GM18858 (cell line): Measurements from ENCODE around the gene ABCF2.

ENCODE experiments used
- ATAC-seq: cut with Tn5 transposase; IDR thresholded peaks from one replicate; pipeline ENCODE4 v1.9.1; 2021; ENCODE audit not compliant: unreplicated experiment

The ABCF2 gene

DNA sequence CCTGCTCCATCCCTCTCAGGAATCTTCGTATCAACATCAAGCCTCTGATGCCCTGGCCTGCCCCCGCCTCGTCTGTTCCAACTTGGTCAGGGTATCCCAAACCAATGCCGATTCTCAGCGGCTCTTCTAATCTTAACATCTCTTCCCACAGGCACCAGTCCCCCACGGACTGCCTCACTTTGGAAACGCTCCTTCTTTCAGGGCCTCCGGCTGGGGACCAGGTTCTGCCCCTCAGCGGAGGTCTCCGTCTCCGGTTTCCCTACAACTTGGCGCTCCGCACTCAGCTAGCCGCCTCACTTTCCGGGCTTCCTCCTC, 488 bp downstream of the ABCF2 start:
- peak; percentile 1 for ATAC-seq

DNA sequence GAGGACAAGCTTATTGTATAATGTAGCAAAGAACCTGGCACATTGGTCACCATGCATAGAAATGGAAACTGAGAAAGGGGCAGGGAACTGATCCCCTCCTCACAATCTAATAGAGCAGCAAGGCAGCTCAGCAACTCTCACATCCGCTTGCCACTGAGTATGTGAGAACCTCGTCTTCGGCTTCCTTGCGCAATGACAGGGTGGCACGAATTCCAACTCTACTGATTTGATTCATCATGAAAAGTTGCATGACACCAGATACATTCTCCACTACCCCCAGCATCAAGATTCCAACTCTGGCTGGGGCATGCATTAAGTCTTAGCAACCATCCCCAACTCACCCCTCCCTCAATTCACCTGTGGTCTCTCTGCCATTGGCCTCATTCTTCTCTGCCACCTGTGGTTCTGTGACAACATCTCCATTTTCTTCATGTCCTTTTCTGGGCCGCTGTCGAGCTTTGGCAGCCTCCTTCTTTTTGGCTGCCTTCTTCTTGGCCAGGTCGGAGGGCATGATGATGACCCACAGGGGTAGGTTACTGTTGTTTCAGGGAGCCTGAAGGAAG, 976 bp downstream of the ABCF2 start:
- no peak for ATAC-seq

DNA sequence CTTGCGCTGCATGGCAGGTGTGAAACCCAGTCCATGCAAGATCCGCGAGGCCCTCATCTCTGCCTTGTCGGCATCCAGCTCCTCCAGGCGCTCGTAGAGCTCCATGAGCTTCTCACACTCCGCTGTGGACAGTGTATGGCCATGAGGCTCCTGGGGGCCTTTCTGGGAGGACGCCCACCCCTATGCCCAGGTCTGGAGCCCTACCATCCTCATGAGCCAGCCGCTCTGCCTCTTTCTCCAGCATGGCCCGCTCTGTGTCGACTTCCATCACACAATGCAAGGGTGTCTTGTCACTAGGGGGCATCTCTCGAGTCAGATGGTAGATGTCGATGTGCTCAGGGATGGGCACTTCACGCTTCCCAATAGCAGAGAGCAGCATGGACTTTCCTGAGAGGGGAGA, 3.3 kb downstream of the ABCF2 start:
- no peak for ATAC-seq

DNA sequence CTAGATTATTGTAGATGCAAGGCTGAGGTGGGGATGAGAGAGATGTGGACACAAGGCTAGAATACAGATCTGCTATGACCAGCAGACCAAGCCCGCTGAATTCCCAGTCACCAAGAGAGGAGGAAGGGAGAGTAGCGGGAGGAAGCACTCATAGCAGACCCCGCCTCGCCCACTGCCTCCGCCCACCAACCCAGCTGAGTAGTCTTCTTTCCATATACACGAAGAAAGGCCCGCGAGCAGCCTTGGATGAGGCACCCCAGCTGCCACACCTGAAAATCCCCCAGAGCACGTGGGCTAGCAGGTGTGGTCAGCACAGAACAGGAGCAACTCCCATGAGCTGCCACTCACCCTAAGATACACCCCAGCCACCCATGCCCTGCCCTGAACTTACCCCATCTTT, 8.8 kb downstream of the ABCF2 start:
- ATAC-seq = no peak

DNA sequence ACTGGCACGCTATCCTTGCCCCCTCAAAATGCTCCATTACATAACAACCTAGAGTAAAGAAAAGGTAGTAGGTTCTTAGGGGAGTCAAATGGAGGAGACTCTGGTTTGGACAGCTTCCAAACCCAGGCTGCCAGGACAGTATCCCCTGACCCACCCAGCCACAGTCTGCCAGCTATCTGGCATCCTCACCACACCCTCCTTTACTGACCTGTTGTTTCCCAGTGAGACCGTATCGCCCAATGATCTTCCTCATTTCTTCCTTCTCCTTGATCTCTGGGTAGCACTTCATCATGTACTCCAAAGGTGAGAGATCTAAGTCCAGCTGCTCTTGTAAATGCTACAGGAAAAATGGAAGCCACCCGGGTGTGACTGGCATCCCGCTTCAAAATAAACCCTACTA, 11.6 kb downstream of the ABCF2 start:
- no peak for ATAC-seq

DNA sequence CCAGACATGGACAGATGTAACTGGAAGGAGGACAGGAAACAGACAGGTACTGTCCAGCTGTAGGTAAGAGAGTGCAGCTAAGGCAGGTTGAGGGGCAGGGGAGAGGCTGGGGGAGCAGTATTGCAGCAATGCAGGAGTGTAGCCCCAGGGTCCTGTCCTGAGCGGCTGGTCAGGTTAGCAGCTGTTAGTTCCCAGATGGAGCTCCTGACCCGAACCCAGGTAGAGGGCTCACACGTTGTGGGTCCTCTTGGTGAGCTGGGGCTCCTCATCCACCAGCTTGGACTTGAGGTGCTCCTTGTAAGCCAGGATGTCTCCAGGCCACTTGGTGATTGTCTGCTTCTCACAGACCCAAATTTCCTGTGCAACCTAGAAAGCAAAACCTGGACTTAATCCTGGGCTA, 13.2 kb downstream of the ABCF2 start:
- ATAC-seq = no peak

DNA sequence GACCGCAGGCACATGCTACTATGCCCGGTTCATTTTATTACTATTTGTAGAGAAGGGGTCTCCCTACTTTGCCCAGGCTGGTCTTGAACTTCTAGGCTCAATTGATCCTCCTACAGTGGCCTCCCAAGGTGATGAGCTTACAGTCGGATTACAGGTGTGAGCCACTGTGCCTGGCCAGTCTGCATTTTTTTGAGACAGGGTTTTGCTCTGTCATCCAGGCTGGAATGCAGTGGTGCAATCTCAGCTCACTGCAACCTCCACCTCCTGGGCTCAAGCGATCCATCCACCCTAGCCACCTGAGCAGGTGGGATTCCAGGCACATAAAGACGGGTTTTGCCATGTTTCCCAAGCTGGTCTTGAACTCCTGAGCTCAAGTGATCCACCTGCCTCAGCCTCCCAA, 14.4 kb downstream of the ABCF2 start:
- ATAC-seq = no peak

DNA sequence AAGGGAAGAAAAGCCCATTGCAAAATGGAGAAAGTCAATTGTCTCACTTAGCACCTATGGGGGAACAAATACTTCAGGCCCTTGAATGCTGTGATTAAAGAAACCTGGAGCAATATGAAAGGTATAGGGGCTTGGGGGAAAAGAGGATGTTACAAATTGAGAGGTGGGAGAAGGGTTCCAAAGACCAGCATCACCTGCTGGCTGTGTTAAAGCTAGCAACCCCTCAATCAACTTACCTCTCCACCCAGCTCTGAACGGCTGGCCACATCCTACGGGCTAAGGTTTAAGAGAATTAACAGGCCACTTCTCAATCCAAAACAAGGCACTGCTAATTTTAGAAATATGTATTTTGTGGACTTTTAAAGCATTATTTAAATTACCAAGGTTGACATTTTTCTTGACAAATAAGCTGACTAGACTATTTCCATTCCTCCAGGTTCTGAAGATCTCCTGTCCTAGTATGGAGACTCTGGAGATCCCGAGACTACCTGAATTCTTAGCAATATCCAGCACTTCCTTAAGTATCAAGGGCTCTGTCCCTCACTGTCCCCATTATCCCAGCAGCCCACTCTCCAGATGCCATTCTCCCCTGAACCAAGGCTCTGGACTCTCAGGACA, 15.7 kb downstream of the ABCF2 start:
- ATAC-seq = no peak

DNA sequence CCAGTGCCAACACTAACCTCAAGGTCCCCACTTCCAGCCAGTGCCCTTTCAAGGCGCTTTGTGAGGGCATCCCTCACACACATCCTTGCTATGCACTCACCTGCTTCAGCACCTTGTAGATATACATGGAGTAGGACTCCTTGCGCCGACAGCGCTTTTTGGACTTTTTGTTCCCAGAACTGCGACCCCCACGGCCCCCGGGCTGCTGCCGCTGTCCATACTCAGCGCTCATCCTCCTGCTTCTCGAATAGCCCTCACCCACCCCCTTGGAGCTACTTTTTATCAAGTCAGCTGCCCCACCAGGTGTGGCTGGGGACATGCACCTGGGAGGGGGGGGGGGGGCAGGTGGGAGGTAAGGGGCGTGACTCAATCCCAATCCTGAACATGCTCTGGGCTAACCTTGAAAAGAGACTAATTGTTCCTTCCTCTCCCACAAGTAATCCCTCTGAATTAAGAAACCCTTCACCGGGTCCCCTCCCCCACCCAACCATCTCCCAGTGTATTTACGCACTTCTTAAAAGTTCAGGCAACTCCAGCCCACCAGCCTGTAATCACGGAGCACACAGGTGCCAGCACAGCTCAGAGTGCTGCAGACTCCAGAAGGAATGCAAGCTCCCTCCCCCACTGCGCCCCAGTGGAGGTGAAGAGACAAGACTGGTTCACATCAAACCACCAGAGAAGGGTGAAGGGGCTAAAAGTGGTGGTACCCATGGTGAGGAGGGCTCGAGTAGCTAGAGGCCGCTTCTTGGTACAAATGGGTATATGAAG, 16.7 kb downstream of the ABCF2 start, which contains the start of gene H2BK1:
TSS of gene H2BK1 (minus strand) at position 402 of the 768 bp plus-strand sequence. CDS start at position 232, 170 bp downstream.
- no peak for ATAC-seq

DNA sequence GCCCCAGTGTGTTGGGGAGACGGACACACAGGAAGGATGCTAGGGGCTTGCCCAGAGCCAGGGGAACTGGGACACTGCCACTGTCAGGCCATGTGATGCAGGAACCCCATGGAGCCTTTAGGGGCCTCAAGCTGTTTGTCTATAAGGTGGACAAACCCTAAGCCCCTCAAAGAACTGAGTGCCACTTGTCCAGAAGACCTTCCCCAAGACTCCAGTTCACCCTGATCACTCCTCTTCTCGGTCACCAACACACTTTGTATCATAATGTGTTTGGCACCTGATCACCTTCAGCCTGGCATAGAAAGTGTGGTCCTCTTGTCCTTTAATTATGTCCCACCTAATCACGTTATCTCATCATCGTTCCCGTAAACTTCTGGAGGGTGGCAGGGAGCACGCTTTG, 17.4 kb downstream of the ABCF2 start:
- no peak for ATAC-seq

DNA sequence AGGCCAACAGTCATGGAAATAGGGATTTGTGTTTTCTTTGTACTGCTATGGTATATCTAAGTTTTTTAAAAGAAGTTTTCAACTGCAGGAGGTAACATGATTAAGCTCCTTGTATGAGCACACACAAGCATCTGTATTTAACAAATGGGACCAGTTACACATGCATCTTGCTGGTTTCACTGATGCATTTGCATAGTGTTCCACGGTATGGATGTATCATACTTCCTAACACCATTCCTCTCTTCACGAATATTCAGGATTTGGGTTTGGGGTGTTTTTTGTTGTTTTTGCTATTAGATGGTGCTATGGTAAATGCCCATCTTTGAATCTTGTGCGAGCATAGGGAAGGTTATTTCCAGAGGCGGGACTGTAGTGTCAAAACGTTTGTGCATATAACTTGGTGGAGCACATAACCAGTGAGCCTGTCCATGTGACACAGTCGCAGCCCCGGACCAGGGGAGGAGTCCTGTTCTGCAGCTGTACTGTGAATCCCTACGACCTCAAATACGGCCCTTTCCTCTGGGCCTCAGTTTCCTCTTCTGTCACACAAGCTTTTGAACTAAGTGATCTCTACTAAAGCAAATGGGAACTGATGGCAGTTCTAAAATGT, 18.6 kb downstream of the ABCF2 start:
- ATAC-seq = no peak

DNA sequence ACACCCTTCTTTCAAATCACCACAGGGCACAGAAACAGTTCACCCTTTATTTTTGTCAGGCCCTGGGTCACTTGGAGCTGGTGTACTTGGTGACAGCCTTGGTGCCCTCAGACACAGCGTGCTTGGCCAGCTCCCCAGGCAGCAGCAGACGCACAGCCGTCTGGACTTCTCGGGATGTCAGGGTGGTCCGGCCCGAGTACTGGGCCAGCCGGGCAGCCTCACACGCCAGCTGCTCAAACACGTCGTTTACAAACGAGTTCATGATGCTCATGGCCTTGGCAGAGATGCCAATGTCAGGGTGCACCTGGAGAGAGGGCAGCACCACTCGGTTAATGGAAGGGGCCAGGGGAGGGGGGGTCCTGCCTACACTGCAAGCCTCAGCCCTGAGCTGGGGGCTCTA, 19.2 kb downstream of the ABCF2 start:
- no peak for ATAC-seq

DNA sequence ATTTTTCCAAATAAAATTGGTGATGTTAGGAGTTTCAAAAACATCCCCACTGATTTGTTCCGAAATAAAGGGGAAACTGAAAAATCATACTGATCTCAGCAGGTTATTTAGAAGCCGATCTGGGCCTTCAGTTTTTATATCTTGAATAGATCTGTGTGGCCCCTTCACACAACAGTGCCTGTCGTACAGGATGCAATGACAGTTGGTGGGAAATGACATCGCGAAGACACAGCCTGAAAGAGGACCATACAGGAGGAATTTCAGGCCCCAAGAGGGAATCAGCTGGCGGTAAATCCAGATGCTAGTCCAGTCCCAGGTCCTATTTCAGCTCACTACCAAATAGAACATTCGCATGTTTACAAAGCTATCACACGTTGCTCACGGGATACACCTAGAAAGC, 19.7 kb downstream of the ABCF2 start:
- ATAC-seq = no peak

DNA sequence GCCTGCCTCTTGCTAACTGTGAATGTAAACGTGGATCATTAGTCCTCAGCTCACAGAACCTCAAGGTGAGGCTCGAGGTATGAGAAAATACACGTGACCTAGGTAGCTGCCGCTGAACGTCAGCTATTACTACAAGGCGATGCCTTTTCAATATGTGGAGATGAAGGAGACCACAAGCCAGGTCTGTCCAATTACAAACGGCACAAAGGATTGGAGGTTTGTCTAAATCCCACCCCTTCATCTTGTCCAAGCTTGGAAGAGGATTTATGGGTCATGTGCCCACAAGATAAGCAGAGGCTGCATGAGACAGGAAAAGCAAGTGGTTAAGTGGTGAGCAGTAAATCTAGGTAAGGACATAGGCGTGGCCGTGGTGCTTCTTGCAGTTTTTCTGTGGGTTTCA, 20.1 kb downstream of the ABCF2 start:
- no peak for ATAC-seq

DNA sequence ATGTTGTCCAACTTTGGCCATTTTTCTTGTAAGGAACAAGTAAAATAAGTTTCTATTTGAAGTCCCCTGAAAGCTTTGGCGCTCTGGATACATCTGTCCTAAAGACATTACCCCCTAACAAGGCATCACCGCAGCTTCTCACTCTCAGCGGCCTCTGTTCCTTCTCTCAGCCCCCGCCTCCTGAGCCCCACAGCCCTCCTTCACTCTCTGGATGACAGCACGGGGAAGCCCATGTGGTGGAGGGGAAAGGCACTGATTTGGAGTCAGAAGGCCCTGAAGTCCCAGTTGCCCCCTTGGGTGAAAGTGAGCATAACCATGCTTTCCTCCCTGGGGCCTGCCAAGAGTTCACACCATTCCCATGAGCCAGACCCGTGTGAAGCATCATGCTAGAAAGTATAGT, 21.3 kb downstream of the ABCF2 start:
- no peak for ATAC-seq

DNA sequence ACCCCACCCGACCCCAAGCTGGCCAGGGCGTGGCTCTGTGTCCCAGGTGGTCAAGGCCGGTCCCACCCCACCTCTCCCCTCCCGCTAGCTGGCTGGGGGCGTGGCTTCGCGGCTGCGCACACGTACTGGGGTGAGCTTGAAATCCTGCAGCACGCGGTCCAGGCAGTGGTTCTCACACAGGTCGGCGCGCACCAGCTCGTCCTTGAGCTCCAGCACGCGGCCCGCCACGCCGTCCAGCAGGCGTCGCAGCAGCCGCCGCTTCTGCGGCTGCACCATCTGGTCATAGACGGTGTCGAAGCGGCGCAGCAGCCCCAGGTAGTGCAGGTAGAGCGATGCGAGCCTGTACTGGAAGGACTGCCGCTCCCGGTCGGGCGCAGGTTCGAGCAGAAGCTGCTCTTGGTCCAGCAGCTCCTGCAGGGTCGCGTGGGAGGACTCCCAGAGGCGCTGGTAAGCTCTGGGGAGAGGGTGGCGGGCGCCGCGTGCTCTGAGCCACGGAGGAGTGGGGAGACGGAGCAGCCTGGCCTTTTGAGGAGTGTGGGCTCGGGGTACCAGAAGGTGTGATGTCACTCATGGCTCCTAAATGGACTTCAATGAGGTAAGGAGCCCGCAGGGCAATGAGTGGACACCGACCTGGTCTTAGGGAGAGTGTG, 22.5 kb downstream of the ABCF2 start:
- no peak for ATAC-seq

DNA sequence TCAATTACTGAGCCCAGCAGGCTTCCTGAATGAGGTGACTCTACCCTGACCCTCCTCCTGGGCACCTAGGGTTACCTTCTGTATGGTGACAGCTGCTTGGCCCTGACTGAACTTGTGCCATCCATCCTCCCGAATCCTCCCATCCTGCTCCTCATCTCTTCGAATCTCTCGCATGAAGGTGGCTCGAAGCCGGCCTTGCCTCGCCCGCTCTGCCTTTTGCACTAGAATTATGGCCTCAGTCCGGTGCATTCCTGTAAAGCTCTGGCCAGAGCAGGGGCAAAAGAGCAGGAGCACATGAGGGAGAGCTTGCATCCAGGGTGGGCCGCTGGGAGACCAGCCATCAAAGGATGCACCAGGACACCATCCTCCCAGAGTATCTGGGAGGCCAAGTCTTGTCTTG, 24.2 kb downstream of the ABCF2 start:
- ATAC-seq = no peak

DNA sequence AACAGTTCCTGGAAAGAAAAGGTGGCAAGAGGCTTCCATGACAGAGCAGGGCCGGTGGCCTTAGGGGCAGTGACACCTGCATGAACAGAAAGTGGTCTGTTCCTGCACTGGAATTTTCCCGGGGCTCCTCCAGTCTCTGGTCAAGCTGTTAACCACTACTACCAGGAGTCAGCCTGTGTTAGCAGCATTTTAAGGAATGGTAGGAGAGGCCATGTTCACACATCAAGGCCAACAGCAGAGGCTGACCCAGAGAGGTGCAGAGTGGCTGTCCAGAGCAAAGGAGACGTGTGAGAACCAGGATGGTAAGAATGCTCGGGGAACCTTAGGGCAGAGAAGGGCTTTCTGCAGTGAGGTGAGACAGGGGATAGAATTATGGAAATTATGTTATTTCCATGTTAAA, 25.3 kb downstream of the ABCF2 start:
- no peak for ATAC-seq

DNA sequence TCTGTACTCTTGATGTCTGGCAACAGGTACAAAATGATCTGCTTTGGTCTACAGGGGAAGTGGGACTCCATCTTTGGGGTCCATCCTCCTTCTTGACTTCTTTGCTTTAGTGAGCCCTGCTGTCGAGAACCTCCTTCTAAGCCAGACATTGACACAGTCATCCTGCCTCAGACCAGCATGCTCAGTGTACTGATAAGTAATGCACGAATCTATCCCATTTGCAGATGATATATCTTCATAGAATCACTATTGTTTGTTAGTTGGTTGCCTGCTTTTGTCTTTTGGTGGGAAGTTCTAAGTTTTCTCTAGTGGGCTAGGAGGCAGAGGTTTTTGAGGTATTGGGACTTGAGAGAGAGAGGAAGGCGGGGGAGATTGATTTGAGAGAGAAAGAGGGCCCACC, 25.7 kb downstream of the ABCF2 start:
- ATAC-seq = no peak

DNA sequence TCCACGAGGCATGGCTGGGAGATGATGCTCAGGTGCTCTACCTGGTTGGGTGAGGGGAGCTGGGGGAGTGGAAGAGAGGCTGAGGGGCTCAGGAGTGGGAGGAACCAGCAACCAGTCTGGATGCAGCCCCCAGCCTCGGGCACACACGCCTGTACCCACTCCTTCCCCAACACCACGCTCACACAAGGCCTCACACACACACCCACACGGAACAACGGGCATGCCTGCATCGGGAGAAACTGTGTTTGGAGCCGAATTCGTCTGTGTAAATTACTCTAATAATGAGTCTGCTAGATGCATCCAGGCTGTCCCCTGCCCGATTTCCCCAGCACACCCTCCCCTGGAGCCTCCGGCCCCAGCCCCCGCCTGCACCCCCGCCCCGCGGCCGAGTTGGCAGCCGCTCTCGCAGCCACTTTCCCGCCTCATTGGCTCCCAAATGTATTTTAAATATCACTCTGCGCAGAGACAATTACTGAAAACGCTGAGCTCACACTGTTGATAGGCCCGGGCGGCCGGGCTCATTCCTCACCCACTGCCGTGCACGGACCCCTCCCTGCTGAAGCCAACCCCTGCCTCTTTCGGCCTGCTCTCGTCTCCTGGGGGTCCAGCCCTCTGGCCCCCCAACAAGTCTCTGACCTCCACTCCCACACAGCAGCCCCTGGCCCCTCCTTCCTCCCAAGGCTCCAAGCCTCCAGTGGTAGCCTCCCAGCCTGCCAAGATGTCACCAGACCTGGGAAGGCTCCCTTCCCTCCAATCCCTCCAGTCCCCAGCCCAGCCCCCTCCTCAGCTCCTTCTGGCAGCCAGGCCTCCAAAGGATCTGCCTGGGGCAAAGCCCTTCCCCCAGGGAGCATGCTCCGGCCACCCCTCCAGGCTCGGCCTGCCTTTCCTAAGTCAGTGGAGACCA, 27.8 kb downstream of the ABCF2 start:
- ATAC-seq = no peak

DNA sequence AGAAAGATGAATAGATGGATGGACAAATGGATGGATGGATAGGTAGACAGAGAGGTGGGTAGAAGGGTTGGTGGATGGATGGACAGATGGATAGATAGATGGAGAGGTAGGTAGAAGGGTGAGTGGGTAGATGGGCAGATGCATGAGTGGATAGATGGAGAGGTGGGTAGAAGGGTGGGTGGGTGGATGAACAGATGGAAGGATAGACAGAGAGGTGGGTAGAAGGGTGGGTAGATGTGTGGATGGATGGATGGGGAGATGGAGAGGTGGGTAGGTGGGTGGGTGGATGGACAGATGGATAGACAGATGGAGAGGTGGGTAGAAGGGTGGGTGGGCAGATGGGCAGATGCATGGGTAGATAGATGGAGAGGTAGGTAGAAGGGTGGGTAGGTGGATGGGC, 29.1 kb downstream of the ABCF2 start:
- no peak for ATAC-seq
